Keratinocyte (primary cell): ENCODE data around the gene LPCAT1. TPM values are rescaled to one million over a fixed set of nuclear protein-coding genes. Genes with fewer than 3 reads are reported as not detected.

Experiments
- DNase-seq: peaks from one replicate; pipeline ENCODE4 v3.0.0-alpha.2; 2011; ENCODE audit warnings: low read depth, missing footprints, low spot score
- FAIRE-seq: peaks from 2 replicates; lab custom pipeline; 2011; peaks lifted over from hg19 to GRCh38; lab: Jason Lieb, UNC
- H2AFZ ChIP-seq: 2 replicates; pipeline ENCODE4 v1.6.0; 2012; ENCODE audit warnings: low read length, control low read depth, inconsistent platforms; ENCODE audit not compliant: control insufficient read depth
- H3K27ac ChIP-seq: 2 replicates; pipeline ENCODE4 v1.5.1; 2011; ENCODE audit warnings: low read length; ENCODE audit not compliant: control insufficient read depth, insufficient read depth
- H3K27me3 ChIP-seq: 3 replicates; pipeline ENCODE4 v1.6.0; 2011; ENCODE audit warnings: low read length; ENCODE audit not compliant: control insufficient read depth, insufficient read depth; ENCODE audit errors: extremely low read depth
- H3K36me3 ChIP-seq, 2 experiments: 2 replicates in 1 of 2; 3 replicates in 1 of 2; pipeline ENCODE4 v1.5.1; 2011; ENCODE audit warnings: low read length in 2 of 2, mild to moderate bottlenecking in 1 of 2; ENCODE audit not compliant: control insufficient read depth in 2 of 2, insufficient read depth in 2 of 2; ENCODE audit errors: extremely low read depth in 1 of 2
- H3K4me1 ChIP-seq: 3 replicates; pipeline ENCODE4 v1.5.1; 2011; ENCODE audit warnings: low read length; ENCODE audit not compliant: control insufficient read depth, insufficient read depth; ENCODE audit errors: extremely low read depth
- H3K4me2 ChIP-seq: 3 replicates; pipeline ENCODE4 v1.6.0; 2011; ENCODE audit warnings: low read depth, low read length; ENCODE audit not compliant: control insufficient read depth, insufficient read depth; ENCODE audit errors: extremely low read depth
- H3K4me3 ChIP-seq, 3 experiments: fragments of 200-600 bp in 1 of 3; sonication (generic) in 1 of 3; 2 replicates in 2 of 3; 3 replicates in 1 of 3; pipeline ENCODE4 v1.5.1; 2011 to 2016; ENCODE audit warnings: low read length in 3 of 3, mild to moderate bottlenecking in 3 of 3, control low read depth in 2 of 3, inconsistent platforms in 1 of 3, low read depth in 1 of 3, mixed read lengths in 1 of 3, mixed run types in 1 of 3, moderate library complexity in 1 of 3; ENCODE audit not compliant: control insufficient read depth in 2 of 3, insufficient read depth in 2 of 3; ENCODE audit errors: extremely low read depth in 1 of 3
- H3K79me2 ChIP-seq: 2 replicates; pipeline ENCODE4 v1.6.0; 2012; ENCODE audit warnings: low read length; ENCODE audit not compliant: control insufficient read depth, insufficient read depth
- H3K9ac ChIP-seq: 3 replicates; pipeline ENCODE4 v1.6.0; 2011; ENCODE audit warnings: low read length; ENCODE audit not compliant: control insufficient read depth, insufficient read depth; ENCODE audit errors: extremely low read depth
- H3K9me1 ChIP-seq: 3 replicates; pipeline ENCODE4 v1.6.0; 2011; ENCODE audit warnings: low read length; ENCODE audit not compliant: control insufficient read depth, insufficient read depth; ENCODE audit errors: extremely low read depth
- H3K9me3 ChIP-seq: 2 replicates; pipeline ENCODE4 v1.5.1; 2012; ENCODE audit warnings: low read depth, low read length; ENCODE audit not compliant: control insufficient read depth
- H4K20me1 ChIP-seq: 3 replicates; pipeline ENCODE4 v1.6.0; 2011; ENCODE audit warnings: low read length; ENCODE audit not compliant: control insufficient read depth, insufficient read depth; ENCODE audit errors: extremely low read depth
- EZH2 ChIP-seq: IDR thresholded peaks from one replicate; pipeline ENCODE4 v1.6.1; 2012; ENCODE audit warnings: inconsistent platforms, mild to moderate bottlenecking, low read length, moderate library complexity
- dilution Hi-C: fragments of 300-500 bp; cut with MboI; formaldehyde crosslinking; loops from one replicate; pipeline ENCODE4 v1.7.0; 2020; ENCODE audit warnings: low sequenced_read_pairs; ENCODE audit not compliant: extremely low pct_ligation_motif_present
- polyA plus RNA-seq, 5 experiments: library from polyadenylated mRNA; depleted of rRNA in 3 of 5; stranded (reverse) in 3 of 5; stranded (forward) in 1 of 5; unstranded in 1 of 5; fragments of >200 nt; gene quantifications; 1 replicate in 1 of 5; 2 replicates in 3 of 5; 3 replicates in 1 of 5; pipeline versions ENCODE4 v1.2.1 to v1.2.3, GENCODE V29; 2011 to 2012; ENCODE audit warnings: missing spikeins in 2 of 5, low read depth in 1 of 5, low replicate concordance in 1 of 5
- TF ChIP-seq, protein P1 (sequence below), 3 experiments: IDR thresholded peaks in 1 of 3; conservative IDR thresholded peaks in 1 of 3; optimal IDR thresholded peaks in 1 of 3; 2 replicates in 2 of 3; 3 replicates in 1 of 3; pipeline versions ENCODE3 to v1.5.1; 2011; ENCODE audit warnings: low read length in 3 of 3, mild to moderate bottlenecking in 3 of 3, moderate library complexity in 2 of 3, control low read depth in 1 of 3, inconsistent platforms in 1 of 3; ENCODE audit not compliant: insufficient read depth in 2 of 3; ENCODE audit errors: extremely low read depth in 1 of 3

The LPCAT1 gene
- polyA plus RNA-seq, 1 donor (not counting 4 experiments of a cell fraction or from before 2014, with no cell fraction given) = 32.9 TPM

GRCh38 chr5:1480806-1481205 lies 43.0 kb downstream of the LPCAT1 start:
- H3K9ac ChIP-seq = no peak overlapping the region
- no peaks in the 10 kb centered on the region for H3K9me3 ChIP-seq
- H3K4me3 ChIP-seq = no peak overlapping the region
- dilution Hi-C loops = no loop called here
- DNase-seq = no peak
- H3K27ac ChIP-seq = no peak overlapping the region
- no peaks in the 10 kb centered on the region for H3K79me2 ChIP-seq
- no peaks in the 10 kb centered on the region for H3K9me1 ChIP-seq
- H3K27me3 ChIP-seq = no peaks in the 10 kb centered on the region
- no peak overlapping the region for H3K4me2 ChIP-seq
- no peak overlapping the region for H2AFZ ChIP-seq
- peaks cover 12 to 27% of the 10 kb centered on the region in 2 experiments for H3K36me3 ChIP-seq
- H4K20me1 ChIP-seq = no peaks in the 10 kb centered on the region
- FAIRE-seq = no peak
- H3K4me1 ChIP-seq = no peaks in the 10 kb centered on the region
- TF ChIP-seq, protein P1, sequence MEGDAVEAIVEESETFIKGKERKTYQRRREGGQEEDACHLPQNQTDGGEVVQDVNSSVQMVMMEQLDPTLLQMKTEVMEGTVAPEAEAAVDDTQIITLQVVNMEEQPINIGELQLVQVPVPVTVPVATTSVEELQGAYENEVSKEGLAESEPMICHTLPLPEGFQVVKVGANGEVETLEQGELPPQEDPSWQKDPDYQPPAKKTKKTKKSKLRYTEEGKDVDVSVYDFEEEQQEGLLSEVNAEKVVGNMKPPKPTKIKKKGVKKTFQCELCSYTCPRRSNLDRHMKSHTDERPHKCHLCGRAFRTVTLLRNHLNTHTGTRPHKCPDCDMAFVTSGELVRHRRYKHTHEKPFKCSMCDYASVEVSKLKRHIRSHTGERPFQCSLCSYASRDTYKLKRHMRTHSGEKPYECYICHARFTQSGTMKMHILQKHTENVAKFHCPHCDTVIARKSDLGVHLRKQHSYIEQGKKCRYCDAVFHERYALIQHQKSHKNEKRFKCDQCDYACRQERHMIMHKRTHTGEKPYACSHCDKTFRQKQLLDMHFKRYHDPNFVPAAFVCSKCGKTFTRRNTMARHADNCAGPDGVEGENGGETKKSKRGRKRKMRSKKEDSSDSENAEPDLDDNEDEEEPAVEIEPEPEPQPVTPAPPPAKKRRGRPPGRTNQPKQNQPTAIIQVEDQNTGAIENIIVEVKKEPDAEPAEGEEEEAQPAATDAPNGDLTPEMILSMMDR (optimal IDR thresholded peaks at IDR 0.05 in 1 of 3, IDR thresholded peaks at IDR 0.05 in 1 of 3, conservative IDR thresholded peaks at IDR 0.05 in 1 of 3; ENCODE audit: extremely low read depth in 1 of 3, insufficient read depth in 2 of 3, low read length in 3 of 3) = no peak
- TF ChIP-seq EZH2 = no peak

GRCh38 chr5:1480217-1480616 lies 43.5 kb downstream of the LPCAT1 start:
- TF ChIP-seq, protein P1 (optimal IDR thresholded peaks at IDR 0.05 in 1 of 3, IDR thresholded peaks at IDR 0.05 in 1 of 3, conservative IDR thresholded peaks at IDR 0.05 in 1 of 3; ENCODE audit: extremely low read depth in 1 of 3, insufficient read depth in 2 of 3, low read length in 3 of 3) = no peak
- no peak for TF ChIP-seq EZH2
- dilution Hi-C loops = no loop called here
- H3K4me1 ChIP-seq = no peaks in the 10 kb centered on the region
- peaks cover 9 to 27% of the 10 kb centered on the region in 2 experiments for H3K36me3 ChIP-seq
- H3K27ac ChIP-seq = no peak overlapping the region
- no peaks in the 10 kb centered on the region for H3K79me2 ChIP-seq
- no peak overlapping the region for H3K4me3 ChIP-seq
- H4K20me1 ChIP-seq = no peaks in the 10 kb centered on the region
- H3K9me1 ChIP-seq = no peaks in the 10 kb centered on the region
- no peaks in the 10 kb centered on the region for H3K27me3 ChIP-seq
- no peak overlapping the region for H3K9ac ChIP-seq
- H3K9me3 ChIP-seq = no peaks in the 10 kb centered on the region
- H3K4me2 ChIP-seq = no peak overlapping the region
- no peak for DNase-seq
- FAIRE-seq = no peak
- H2AFZ ChIP-seq = no peak overlapping the region
